ENCODE data around the gene CRHR1.

CRHR1 gene

GRCh38 chr17:45790296-45790922 lies 6.3 kb downstream of the CRHR1 start:
- no peak for TF ChIP-seq ZNF274 (IDR thresholded peaks at IDR 0.05; ENCODE audit: low read depth, low read length)
- H3K4me3 ChIP-seq (ENCODE audit: low read length), result no peak overlapping the region

GRCh38 chr17:45791041-45791582 lies 7.0 kb downstream of the CRHR1 start:
- no peak for TF ChIP-seq ZNF274 (IDR thresholded peaks at IDR 0.05; ENCODE audit: low read depth, low read length)
- no peak overlapping the region for H3K4me3 ChIP-seq (ENCODE audit: low read length)

- no peak overlapping the region for H3K4me3 ChIP-seq (ENCODE audit: low read length)
- no peak for TF ChIP-seq ZNF274 (IDR thresholded peaks at IDR 0.05; ENCODE audit: low read depth, low read length)
Observed at GRCh38 chr17:45791935-45792334, 7.8 kb downstream of the CRHR1 start.

- no peak for TF ChIP-seq ZNF274 (IDR thresholded peaks at IDR 0.05; ENCODE audit: low read depth, low read length)
- no peak overlapping the region for H3K4me3 ChIP-seq (ENCODE audit: low read length)
Observed at GRCh38 chr17:45792437-45792836, 8.3 kb downstream of the CRHR1 start.

- TF ChIP-seq ZNF274 (IDR thresholded peaks at IDR 0.05; ENCODE audit: low read depth, low read length), result no peak
- H3K4me3 ChIP-seq (ENCODE audit: low read length), result no peak overlapping the region
Observed at GRCh38 chr17:45792995-45793755, 9.1 kb downstream of the CRHR1 start.

GRCh38 chr17:45793999-45794540 lies 9.9 kb downstream of the CRHR1 start:
- no peak overlapping the region for H3K4me3 ChIP-seq (ENCODE audit: low read length)

GRCh38 chr17:45794840-45795239 lies 10.7 kb downstream of the CRHR1 start:
- TF ChIP-seq ZNF274 (IDR thresholded peaks at IDR 0.05; ENCODE audit: low read depth, low read length), result no peak

More at GRCh38 chr17:45793999-45794540, 9.9 kb downstream of the CRHR1 start:
- TF ChIP-seq ZNF274 (IDR thresholded peaks at IDR 0.05; ENCODE audit: low read depth, low read length), result no peak

GRCh38 chr17:45800816-45801215 lies 16.7 kb downstream of the CRHR1 start:
- no peak overlapping the region for H3K4me3 ChIP-seq (ENCODE audit: low read length)
- TF ChIP-seq ZNF274 (IDR thresholded peaks at IDR 0.05; ENCODE audit: low read depth, low read length), result no peak

More at GRCh38 chr17:45794840-45795239, 10.7 kb downstream of the CRHR1 start:
- no peak overlapping the region for H3K4me3 ChIP-seq (ENCODE audit: low read length)

- no peak for TF ChIP-seq ZNF274 (IDR thresholded peaks at IDR 0.05; ENCODE audit: low read depth, low read length)
- no peak overlapping the region for H3K4me3 ChIP-seq (ENCODE audit: low read length)
Observed at GRCh38 chr17:45801421-45801820, 17.3 kb downstream of the CRHR1 start.

- TF ChIP-seq ZNF274 (IDR thresholded peaks at IDR 0.05; ENCODE audit: low read depth, low read length), result no peak
- H3K4me3 ChIP-seq (ENCODE audit: low read length), result no peak overlapping the region
Observed at GRCh38 chr17:45808845-45809244, 24.7 kb downstream of the CRHR1 start.

GRCh38 chr17:45809499-45809898 lies 25.4 kb downstream of the CRHR1 start:
- H3K4me3 ChIP-seq (ENCODE audit: low read length), result no peak overlapping the region
- no peak for TF ChIP-seq ZNF274 (IDR thresholded peaks at IDR 0.05; ENCODE audit: low read depth, low read length)

- no peak for TF ChIP-seq ZNF274 (IDR thresholded peaks at IDR 0.05; ENCODE audit: low read depth, low read length)
- no peak overlapping the region for H3K4me3 ChIP-seq (ENCODE audit: low read length)
Observed at GRCh38 chr17:45812102-45812501, 28.0 kb downstream of the CRHR1 start.

GRCh38 chr17:45813048-45813725 lies 29.1 kb downstream of the CRHR1 start:
- H3K4me3 ChIP-seq (ENCODE audit: low read length), result no peak overlapping the region
- no peak for TF ChIP-seq ZNF274 (IDR thresholded peaks at IDR 0.05; ENCODE audit: low read depth, low read length)

All from GM08714 (cell line).